Endometrium (tissue), 2 donors: ENCODE data around the gene DENND1A.
"Not testable (repeated sequence)": the region's sequence is repeated elsewhere in the genome, so short reads cannot be mapped to it uniquely, and the experiment has no call there.

Source experiments
- FAIRE-seq: peaks from 2 replicates; lab custom pipeline; 2012; peaks lifted over from hg19 to GRCh38; lab: Jason Lieb, UNC
- donor health status: control.
- donor health status: control.

Gene DENND1A

GRCh38 chr9:123946101-123946821 is 16.3 kb upstream of the DENND1A start:
- FAIRE-seq = no peak

DNA sequence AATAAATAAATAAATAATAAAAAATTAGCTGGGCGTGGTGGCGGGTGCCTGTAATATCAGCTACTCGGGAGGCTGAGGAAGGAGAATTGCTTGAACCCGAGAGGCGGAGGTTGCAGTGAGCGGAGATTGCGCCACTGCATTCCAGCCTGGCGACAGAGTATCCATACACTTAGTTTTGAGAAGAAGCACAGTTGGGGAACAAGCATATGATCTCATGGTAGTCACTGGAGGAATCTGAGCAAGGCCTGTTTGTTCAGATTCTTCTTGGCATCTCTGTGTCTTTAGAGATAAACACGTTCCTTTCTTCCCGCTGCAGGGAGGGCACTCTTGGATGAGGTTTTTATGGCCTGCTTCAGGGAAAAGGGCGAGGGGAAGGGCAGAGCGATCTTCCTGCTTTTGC is 15.6 kb upstream of the DENND1A start:
- FAIRE-seq = no peak

- FAIRE-seq = not testable (repeated sequence)
These were observed 14.5 kb upstream of the DENND1A start for GRCh38 chr9:123944464-123944863.

GRCh38 chr9:123943671-123944070 is 13.7 kb upstream of the DENND1A start:
- no peak for FAIRE-seq

- FAIRE-seq = no peak
These were observed 12.6 kb upstream of the DENND1A start for GRCh38 chr9:123942542-123942941.

GRCh38 chr9:123941524-123942070 is 11.7 kb upstream of the DENND1A start:
- FAIRE-seq = no peak

GRCh38 chr9:123940721-123941523 is 11.0 kb upstream of the DENND1A start:
- no peak for FAIRE-seq

DNA sequence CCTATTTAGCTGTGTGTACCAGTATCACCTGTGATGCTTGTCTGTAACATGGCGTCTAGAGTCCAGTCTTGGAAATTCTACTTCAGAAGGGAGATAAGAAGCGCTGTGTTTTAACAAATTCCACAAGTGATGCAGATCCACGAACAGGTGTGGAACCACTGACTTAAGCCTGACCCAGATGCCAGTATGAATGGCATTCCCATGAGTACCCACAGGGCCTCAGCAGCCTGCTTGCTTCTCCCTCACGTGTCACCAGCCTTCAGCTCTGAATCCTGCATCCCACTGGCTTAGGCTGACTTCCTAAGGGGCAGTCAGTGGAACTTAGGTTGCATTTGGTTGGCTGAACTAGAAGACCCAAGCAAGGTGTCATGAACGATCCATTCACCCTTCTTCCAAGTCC is 8.5 kb upstream of the DENND1A start:
- FAIRE-seq = no peak

- FAIRE-seq = not testable (repeated sequence)
These were observed 6.6 kb upstream of the DENND1A start for GRCh38 chr9:123936575-123936974.

DNA sequence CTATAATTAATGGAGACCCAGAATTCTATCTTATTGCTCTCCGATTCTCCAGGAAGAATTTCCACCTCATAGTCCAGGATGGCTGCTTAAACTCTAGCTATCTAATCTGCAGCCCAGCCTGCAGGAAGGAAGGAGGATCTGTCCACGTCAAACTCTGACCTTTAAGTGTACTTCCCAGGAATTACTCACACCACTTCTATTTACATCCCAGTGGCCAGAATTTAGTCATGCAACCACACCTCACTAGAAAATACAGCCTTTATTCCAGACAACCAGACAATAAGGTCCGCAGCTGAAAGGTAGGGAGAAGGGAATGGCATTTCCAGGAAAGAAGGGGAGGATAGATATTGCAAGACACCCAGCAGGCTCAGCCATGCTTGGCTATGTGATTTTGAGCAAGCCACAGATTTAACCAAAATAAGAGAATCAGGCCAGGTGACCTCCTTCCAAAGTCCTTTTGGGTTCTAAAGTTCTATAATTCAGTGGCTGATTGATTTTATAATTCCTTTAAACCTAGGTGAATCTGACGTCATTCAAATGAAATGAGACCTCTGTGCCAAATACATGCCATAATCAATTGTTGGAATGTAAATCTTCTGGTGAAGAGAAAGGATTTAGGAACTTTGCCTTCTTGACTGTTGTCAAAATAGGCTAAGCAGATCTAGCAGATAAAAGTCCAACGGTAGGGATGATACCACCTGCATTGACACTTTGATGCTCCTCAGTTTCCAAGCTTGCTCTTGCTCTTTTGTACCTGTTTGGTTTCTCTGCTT is 3.7 kb upstream of the DENND1A start:
- no peak for FAIRE-seq

DNA sequence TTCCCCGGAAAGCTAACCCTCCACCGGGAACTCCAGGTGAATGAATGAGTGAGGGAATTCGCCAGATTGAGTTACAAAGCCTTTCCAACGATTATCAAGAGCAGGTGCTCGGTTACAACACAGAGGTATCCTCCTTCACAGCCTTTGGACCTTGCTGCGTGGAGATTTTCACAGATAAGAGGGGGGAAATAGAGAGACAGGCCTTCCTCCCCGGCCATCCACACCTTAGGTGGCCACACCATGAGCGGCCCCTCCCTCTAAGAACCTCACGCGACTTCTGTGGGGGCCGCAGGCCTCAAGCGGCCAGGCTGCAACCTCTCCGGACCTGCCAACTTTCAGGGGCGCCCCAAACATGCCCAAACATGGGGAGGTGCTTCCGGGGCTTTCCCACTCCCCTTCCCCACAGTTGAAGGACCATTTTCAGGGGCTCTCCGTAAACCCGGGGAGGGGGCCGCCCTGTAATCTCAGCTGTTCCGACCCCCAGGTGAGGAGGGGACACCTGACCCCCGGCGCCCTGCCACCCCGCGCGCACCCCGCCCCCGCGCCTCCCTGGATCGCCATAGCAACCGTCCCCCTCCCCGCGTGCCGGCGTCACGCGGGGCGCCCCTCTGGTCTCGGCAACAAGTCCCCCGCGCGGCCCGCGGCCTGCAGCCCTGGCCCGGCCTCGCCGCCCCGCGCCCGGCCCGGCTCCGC is 603 bp downstream of the DENND1A start:
- no peak for FAIRE-seq

DNA sequence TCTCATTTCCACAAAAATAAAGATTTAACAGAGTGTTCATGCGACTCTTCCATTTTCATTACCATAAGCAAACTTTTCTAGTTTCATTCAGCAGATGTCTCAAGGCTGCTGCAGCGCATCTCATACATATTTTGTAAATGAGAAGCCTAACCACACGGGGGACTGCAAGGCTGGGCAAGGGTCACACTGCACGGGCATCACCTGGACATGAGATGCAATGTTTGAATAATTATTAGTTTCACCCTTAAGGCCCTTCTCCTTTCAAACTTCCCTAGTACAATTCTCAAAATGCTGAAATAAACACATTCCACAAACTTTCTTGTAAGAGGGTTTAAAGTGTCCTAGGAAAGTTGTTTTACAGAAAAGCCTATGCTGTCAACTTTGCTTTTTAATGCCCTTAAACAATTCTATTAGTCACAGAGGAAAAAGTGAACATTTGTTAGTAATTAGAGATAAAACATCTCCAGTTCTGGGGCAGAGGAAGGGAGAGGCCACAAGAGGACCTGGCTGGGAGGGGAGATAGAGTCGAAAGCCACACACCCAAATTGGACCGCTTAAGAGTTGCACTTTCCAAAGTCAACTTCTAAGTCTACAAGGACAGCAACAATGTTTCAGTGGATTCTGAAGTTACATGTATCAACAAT is 1.3 kb downstream of the DENND1A start:
- FAIRE-seq = no peak

DNA sequence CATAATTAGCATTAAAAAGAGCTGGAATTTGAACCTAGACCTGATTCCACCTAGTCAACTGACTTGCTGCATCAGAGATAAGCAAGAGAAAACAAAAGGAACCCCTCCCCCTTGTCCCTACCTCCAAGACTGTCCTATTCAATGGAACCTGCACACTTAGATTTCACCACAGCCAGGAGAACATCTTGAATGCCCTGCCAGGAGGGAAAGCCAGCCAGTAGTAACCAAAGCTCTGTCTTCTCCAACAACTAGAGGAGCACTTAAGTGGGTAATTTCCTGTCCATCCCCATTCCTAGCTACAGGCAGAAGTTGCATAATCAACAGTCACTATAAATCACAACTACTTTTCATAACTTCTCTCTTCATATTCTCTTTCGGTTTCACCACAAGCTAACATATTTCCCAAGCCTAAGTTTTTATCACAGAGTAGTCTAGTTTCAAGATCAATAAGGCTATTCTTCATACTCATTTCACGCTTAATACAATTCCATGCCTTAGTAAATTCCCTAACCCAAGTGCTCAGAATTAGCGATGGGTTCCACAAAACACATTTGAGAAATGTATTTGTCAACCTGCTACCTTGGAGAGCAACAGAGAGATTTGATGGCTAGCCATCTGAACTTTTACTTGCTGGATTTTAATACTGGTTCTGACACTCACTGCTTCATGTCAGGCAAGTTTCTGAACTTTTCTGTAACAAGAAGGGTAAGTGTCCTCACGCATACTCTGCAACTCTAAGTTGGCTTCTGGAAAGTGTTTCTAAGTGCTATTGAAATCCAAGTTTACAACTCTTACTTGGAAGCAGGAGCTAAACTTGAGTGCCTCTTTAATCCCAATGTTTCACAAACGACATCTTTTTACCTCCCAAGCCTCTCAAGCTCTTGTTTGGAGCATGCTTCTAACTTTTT is 2.0 kb downstream of the DENND1A start:
- no peak for FAIRE-seq

DNA sequence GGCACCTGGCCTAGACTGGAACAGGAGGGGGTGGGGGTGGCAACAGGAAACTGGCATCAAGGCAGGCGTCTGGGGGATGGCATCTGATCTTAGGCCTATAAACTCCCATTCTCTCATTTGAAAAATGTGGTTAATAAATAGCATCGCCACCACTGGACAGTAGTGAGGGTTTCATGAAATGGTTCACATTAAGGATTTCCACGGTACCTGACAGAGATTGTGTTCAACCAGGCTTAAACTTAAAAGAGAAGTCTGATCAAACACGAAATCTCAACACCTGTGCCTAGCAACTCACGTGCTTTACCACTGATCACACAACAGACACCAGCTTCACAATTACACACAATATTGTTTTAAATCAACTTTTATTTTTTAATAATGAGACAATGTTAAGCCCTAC is 3.0 kb downstream of the DENND1A start:
- FAIRE-seq = no peak

- FAIRE-seq = no peak
These were observed 4.1 kb downstream of the DENND1A start for GRCh38 chr9:123925819-123926218.

GRCh38 chr9:123925161-123925560 is 4.8 kb downstream of the DENND1A start:
- no peak for FAIRE-seq

DNA sequence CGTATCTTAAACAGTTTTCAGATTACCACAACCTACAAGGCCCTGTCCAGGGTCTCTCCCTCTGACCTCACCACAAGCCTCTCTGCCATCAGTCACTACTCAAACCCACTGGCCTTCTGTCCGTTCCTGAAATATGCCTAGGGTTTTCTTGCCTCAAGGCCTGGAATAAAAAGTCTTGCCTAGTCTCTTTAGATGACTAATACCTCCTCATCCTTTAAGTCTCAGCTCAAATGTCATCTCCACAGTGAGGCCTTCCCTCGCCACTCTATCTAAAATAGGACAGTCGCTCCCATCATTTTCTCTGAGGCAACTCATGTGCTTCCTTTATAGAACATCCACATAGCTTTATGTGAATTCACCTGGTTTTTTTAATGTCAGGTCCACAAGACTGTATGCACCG is 5.2 kb downstream of the DENND1A start:
- no peak for FAIRE-seq

DNA sequence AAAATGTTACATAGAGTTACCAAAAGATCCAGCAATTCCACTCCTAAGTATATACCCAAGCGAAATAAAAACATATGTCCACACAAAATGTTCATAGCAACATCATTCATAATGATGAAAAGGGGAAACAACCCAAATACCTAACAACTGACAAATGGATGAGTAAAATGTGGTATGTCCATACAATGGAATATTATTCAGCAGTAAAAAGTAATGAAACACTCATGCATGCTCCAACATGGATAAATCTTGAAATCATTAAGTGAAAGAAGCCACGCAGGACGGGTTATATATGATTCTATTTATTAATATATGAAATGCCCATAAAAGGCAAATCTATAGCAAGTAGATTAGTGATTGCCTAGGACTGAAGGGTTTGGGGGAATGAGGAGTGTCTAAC is 6.0 kb downstream of the DENND1A start:
- no peak for FAIRE-seq

GRCh38 chr9:123923377-123923776 is 6.5 kb downstream of the DENND1A start:
- no peak for FAIRE-seq

DNA sequence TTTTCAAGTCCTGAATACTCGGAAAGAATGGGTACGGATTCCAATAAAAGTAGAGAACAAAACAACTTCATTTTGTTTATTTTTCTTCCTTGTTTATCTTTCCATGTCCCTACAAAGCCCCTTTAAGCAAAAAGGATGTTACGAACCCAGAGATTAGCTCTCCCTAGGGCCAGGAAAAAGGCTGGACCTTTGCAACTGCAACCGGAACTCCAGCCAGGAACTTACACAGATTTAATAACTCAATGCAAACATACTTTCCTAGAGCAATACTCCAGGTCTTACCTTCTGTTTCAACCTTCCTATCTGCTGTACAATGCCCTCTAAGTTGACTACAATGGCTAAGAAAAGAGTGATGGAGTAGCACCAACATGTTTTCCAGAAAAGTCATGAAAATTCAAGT is 7.0 kb downstream of the DENND1A start:
- FAIRE-seq = no peak
